Measurements from ENCODE around the gene CDC42EP5.

DNA sequence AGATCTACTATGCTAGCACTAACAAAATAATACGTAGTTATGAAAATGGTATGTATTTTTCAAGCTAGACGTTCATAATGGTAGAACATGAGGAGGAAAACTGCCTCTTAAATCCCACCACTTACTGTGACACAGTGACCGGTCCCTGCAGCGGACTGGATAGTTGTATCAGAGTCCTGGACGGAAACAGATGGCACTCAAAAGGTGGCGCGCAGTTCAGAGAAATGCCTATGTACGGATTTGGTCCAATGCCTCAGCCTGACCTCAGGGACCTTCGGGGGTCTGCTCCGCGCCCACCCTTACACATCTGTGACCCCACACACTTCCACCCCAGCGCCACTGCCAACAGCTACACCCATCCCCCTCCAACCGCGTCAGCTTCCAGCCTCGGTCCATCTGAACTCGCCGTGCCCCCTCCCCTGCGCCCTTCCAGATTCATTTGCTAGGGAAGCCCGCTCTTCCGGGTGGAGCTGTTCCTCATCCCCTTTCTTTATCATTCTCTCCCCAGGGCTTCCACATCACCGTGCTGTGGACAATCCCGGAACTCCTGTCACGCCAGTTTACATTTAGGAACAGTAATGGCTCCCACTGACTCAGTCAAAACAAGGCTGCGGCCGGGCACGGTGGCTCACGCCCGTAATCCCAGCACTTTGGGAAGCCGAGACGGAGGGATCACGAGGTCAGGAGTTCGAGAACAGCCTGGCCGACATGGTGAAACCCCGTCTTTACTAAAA, 24.9 kb downstream of the CDC42EP5 start:
- TF ChIP-seq, protein P1, sequence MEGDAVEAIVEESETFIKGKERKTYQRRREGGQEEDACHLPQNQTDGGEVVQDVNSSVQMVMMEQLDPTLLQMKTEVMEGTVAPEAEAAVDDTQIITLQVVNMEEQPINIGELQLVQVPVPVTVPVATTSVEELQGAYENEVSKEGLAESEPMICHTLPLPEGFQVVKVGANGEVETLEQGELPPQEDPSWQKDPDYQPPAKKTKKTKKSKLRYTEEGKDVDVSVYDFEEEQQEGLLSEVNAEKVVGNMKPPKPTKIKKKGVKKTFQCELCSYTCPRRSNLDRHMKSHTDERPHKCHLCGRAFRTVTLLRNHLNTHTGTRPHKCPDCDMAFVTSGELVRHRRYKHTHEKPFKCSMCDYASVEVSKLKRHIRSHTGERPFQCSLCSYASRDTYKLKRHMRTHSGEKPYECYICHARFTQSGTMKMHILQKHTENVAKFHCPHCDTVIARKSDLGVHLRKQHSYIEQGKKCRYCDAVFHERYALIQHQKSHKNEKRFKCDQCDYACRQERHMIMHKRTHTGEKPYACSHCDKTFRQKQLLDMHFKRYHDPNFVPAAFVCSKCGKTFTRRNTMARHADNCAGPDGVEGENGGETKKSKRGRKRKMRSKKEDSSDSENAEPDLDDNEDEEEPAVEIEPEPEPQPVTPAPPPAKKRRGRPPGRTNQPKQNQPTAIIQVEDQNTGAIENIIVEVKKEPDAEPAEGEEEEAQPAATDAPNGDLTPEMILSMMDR (IDR thresholded peaks at IDR 0.05): no peak
- TF ChIP-seq POLR2A (IDR thresholded peaks at IDR 0.05): no peak
